Lower leg skin (tissue), 4 donors: ENCODE results near the gene DGKQ. TPM values are rescaled to one million over a fixed set of nuclear protein-coding genes. Genes with fewer than 3 reads are reported as not detected.

ENCODE experiments used
- DNase-seq, 2 donors: peaks; one replicate each; pipeline ENCODE4 v3.0.0-alpha.2; 2019; ENCODE audit warnings: low spot score in 2 of 2
- H3K4me3 ChIP-seq: fragments of 200-600 bp; sonication (generic); 2 replicates; pipeline ENCODE4 v1.5.1; 2017; ENCODE audit warnings: mild to moderate bottlenecking, low read depth; ENCODE audit not compliant: poor library complexity, severe bottlenecking
- POLR2A ChIP-seq, 2 donors: fragments of 450-650 bp; IDR thresholded peaks; one replicate each; pipeline ENCODE4 v1.6.1; 2016 to 2017; ENCODE audit warnings: antibody characterized with exemption in 2 of 2, mild to moderate bottlenecking in 1 of 2, moderate library complexity in 1 of 2
- WGBS, 2 donors: methylation state at CpG; one replicate each; pipeline ENCODE4 v1.1.5; 2018; 5-methylcytosine and 5-hydroxymethylcytosine counted together
- intact Hi-C: fragments of 100-400 bp; cut with DNase I; formaldehyde crosslinking; loops from one replicate; pipeline ENCODE4 v1.15.0; 2023; ENCODE audit warnings: low total_unique reads
- total RNA-seq, 4 donors: library from RNA; depleted of rRNA; stranded (reverse); fragments of >200 nt; gene quantifications; one replicate each; pipeline ENCODE4 v1.1.0, GENCODE V29; 2016
- TF ChIP-seq, protein P1 (sequence below), 3 donors: fragments of 450-650 bp; IDR thresholded peaks; one replicate each; pipeline ENCODE4 v1.5.1; 2016; ENCODE audit warnings: antibody characterized with exemption in 3 of 3, mild to moderate bottlenecking in 3 of 3, moderate library complexity in 2 of 3

The DGKQ gene
- total RNA-seq, 4 donors from 2014 or later: 18.4 to 30.7 (median 22.4) TPM

- 76 to 81% methylated on average over 19 of the region's 19 CpGs for WGBS, 2 donors
- no peak for DNase-seq
- TF ChIP-seq, protein P1, sequence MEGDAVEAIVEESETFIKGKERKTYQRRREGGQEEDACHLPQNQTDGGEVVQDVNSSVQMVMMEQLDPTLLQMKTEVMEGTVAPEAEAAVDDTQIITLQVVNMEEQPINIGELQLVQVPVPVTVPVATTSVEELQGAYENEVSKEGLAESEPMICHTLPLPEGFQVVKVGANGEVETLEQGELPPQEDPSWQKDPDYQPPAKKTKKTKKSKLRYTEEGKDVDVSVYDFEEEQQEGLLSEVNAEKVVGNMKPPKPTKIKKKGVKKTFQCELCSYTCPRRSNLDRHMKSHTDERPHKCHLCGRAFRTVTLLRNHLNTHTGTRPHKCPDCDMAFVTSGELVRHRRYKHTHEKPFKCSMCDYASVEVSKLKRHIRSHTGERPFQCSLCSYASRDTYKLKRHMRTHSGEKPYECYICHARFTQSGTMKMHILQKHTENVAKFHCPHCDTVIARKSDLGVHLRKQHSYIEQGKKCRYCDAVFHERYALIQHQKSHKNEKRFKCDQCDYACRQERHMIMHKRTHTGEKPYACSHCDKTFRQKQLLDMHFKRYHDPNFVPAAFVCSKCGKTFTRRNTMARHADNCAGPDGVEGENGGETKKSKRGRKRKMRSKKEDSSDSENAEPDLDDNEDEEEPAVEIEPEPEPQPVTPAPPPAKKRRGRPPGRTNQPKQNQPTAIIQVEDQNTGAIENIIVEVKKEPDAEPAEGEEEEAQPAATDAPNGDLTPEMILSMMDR (IDR thresholded peaks at IDR 0.05): no peak
- no peak for TF ChIP-seq POLR2A (IDR thresholded peaks at IDR 0.05)
- intact Hi-C loops: no loop called here
- no peak overlapping the region for H3K4me3 ChIP-seq
Observed at GRCh38 chr4:912548-913279, 60.7 kb downstream of the DGKQ start.

DNA sequence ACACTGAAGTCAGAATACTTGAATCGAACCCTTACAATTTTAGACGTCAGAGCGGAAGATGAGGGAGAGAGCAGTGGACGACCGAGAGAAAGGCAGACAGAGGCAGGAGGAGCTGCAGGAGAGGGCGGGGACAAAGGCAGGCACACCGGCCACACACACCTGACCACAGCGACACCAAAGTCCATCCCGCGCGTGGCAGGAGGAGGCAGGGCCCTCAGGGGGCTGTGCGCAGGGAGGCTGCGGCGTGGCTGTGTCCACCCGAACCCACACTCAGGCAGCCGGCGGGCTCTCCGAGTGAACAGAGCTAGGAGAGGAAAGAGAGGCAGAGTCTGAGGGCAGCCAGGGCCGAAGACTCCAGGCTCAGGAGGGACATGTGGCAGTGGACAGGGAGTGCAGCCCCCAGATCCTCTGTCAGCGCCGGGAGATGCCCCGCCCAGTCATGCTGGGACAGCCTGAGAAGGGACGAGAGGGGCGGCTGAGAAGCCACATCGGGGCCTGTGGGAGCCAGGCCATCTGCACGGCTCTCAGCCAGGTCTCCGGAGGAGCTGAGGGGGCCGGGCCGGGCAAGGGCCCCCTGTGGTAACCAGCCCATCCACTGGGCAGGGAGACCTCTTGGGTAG, 61.4 kb downstream of the DGKQ start:
- WGBS, 2 donors: 86 to 88% methylated on average over 25 to 28 of the region's 29 CpGs
- TF ChIP-seq POLR2A (IDR thresholded peaks at IDR 0.05): no peak
- TF ChIP-seq, protein P1 (IDR thresholded peaks at IDR 0.05): no peak
- DNase-seq: no peak
- intact Hi-C loops: no loop called here
- H3K4me3 ChIP-seq: no peak overlapping the region

GRCh38 chr4:911221-911751, 62.1 kb downstream of the DGKQ start:
- intact Hi-C loops: no loop called here
- TF ChIP-seq, protein P1 (IDR thresholded peaks at IDR 0.05): no peak
- no peak for TF ChIP-seq POLR2A (IDR thresholded peaks at IDR 0.05)
- no peak for DNase-seq
- WGBS, 2 donors: 96 to 97% methylated on average over 16 to 23 of the region's 23 CpGs
- H3K4me3 ChIP-seq: no peak overlapping the region

GRCh38 chr4:910366-911091, 62.8 kb downstream of the DGKQ start:
- TF ChIP-seq, protein P1 (IDR thresholded peaks at IDR 0.05): no peak
- no peak for TF ChIP-seq POLR2A (IDR thresholded peaks at IDR 0.05)
- WGBS, 2 donors: 95 to 98% methylated on average over 25 to 26 of the region's 26 CpGs
- H3K4me3 ChIP-seq: no peak overlapping the region
- intact Hi-C loops: no loop called here
- no peak for DNase-seq

DNA sequence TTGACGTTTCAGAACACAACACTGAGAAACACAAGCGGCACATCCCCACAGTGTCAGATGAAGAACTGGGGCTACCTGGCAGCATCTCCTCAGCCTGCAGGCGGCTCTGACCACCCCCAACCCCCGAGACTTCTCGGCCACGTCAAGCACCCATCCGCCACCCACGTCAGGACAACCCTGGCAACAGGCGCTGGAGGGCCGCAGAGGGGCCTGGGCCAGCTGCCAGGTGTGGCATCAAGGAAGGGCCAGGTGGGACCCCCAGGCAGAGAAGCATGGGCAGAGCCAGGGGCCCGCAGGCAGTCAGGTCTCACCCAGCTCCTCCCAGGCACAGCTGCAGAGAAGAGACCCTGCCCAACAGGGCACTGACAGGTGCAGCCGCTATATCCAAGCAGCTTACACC, 63.5 kb downstream of the DGKQ start:
- H3K4me3 ChIP-seq: no peak overlapping the region
- no peak for DNase-seq
- 91 to 92% methylated on average over 5 to 12 of the region's 12 CpGs for WGBS, 2 donors
- intact Hi-C loops: no loop called here
- TF ChIP-seq POLR2A (IDR thresholded peaks at IDR 0.05): no peak
- TF ChIP-seq, protein P1 (IDR thresholded peaks at IDR 0.05): no peak
